OCI-LY1 (cell line): Measurements from ENCODE around the gene EIF4E1B.

Experiments used
- CTCF ChIP-seq: fragments of 200-600 bp; sonication (generic), shearing (Covaris generic); IDR thresholded peaks from 2 replicates; pipeline ENCODE4 v1.5.1; 2017; ENCODE audit warnings: mild to moderate bottlenecking, antibody characterized with exemption, low read length, moderate library complexity, mixed read lengths
- EZH2 ChIP-seq: fragments of 200-600 bp; sonication (generic), shearing (Covaris generic); IDR thresholded peaks from 2 replicates; pipeline ENCODE4 v1.8.0; 2017; ENCODE audit warnings: borderline replicate concordance, mixed run types, mild to moderate bottlenecking, antibody characterized with exemption, low read length, moderate library complexity, mixed read lengths

GRCh38 chr5:176682016-176682531, 51.6 kb downstream of the EIF4E1B start:
- TF ChIP-seq EZH2 (no peak), CTCF (no peak)
